Neural progenitor cell (in vitro differentiated cells): Measurements from ENCODE around the gene PDCD1LG2. TPM values are rescaled to one million over a fixed set of nuclear protein-coding genes. Genes with fewer than 3 reads are reported as not detected.

Source experiments
- DNase-seq: peaks from one replicate; pipeline ENCODE4 v3.0.0-alpha.2; 2016; ENCODE audit warnings: low spot score
- H2AFZ ChIP-seq: fragments of 200-600 bp; sonication (generic); replicated peaks from 2 replicates; pipeline ENCODE4 v1.6.1; 2016; ENCODE audit warnings: antibody characterized with exemption
- H3F3A ChIP-seq: fragments of 200-600 bp; sonication (generic); 2 replicates; pipeline ENCODE4 v1.6.1; 2016; ENCODE audit warnings: antibody characterized with exemption, low read depth
- H3K27ac ChIP-seq: fragments of 200-600 bp; sonication (generic); 2 replicates; pipeline ENCODE4 v1.5.1; 2016; ENCODE audit warnings: mild to moderate bottlenecking
- H3K27me3 ChIP-seq: fragments of 200-600 bp; sonication (generic); 2 replicates; pipeline ENCODE4 v1.6.1; 2016; ENCODE audit warnings: mild to moderate bottlenecking, moderate library complexity
- H3K36me3 ChIP-seq: fragments of 200-600 bp; sonication (generic); 2 replicates; pipeline ENCODE4 v1.5.1; 2016
- H3K4me1 ChIP-seq: fragments of 200-600 bp; sonication (generic); 2 replicates; pipeline ENCODE4 v1.6.1; 2016; ENCODE audit warnings: mixed run types
- H3K4me2 ChIP-seq: fragments of 200-600 bp; sonication (generic); 2 replicates; pipeline ENCODE4 v1.6.1; 2016
- H3K4me3 ChIP-seq: fragments of 200-600 bp; sonication (generic); 2 replicates; pipeline ENCODE4 v1.5.1; 2016
- H3K79me2 ChIP-seq: fragments of 200-600 bp; sonication (generic); 2 replicates; pipeline ENCODE4 v1.6.1; 2016; ENCODE audit warnings: low read depth
- H3K9ac ChIP-seq: fragments of 200-600 bp; sonication (generic); 2 replicates; pipeline ENCODE4 v1.6.1; 2016
- H3K9me3 ChIP-seq: fragments of 200-600 bp; sonication (generic); 2 replicates; pipeline ENCODE4 v1.5.1; 2016; ENCODE audit warnings: low read depth
- H4K20me1 ChIP-seq: fragments of 200-600 bp; sonication (generic); 2 replicates; pipeline ENCODE4 v1.6.1; 2016; ENCODE audit warnings: low read depth
- H3K27ac Mint-ChIP-seq: 3 replicates; pipeline ENCODE4 v1.8.0; 2021; ENCODE audit warnings: mixed read lengths
- H3K27me3 Mint-ChIP-seq: 2 replicates; pipeline ENCODE4 v1.8.0; 2022; ENCODE audit warnings: low read depth, mild to moderate bottlenecking, inconsistent platforms, moderate library complexity, mixed read lengths; ENCODE audit not compliant: insufficient read depth
- H3K36me3 Mint-ChIP-seq: 3 replicates; pipeline ENCODE4 v1.8.0; 2021; ENCODE audit warnings: mixed read lengths
- H3K4me1 Mint-ChIP-seq: 3 replicates; pipeline ENCODE4 v1.8.0; 2021; ENCODE audit warnings: mixed read lengths
- H3K4me3 Mint-ChIP-seq: 3 replicates; pipeline ENCODE4 v1.8.0; 2021; ENCODE audit warnings: mild to moderate bottlenecking, moderate library complexity, mixed read lengths
- H3K9me3 Mint-ChIP-seq: 3 replicates; pipeline ENCODE4 v1.8.0; 2020; ENCODE audit warnings: mixed read lengths
- CTCF ChIP-seq: fragments of 200-600 bp; sonication (generic); IDR thresholded peaks from 2 replicates; pipeline ENCODE4 v1.5.1; 2017; ENCODE audit warnings: antibody characterized with exemption, mild to moderate bottlenecking
- EZH2 ChIP-seq: fragments of 200-600 bp; sonication (generic); IDR thresholded peaks from 2 replicates; pipeline ENCODE4 v1.6.1; 2017; ENCODE audit warnings: antibody characterized with exemption, mild to moderate bottlenecking, moderate library complexity
- EZH2phosphoT487 ChIP-seq: fragments of 200-600 bp; sonication (generic); IDR thresholded peaks from 2 replicates; pipeline ENCODE4 v1.6.1; 2017; ENCODE audit warnings: antibody characterized with exemption
- total RNA-seq: library from RNA; depleted of rRNA; stranded (reverse); fragments of >200 nt; gene quantifications from 2 replicates; pipeline ENCODE4 v1.2.3, GENCODE V29; 2015; ENCODE audit warnings: low replicate concordance

PDCD1LG2 gene
- total RNA-seq, 1 donor from 2014 or later = not detected

GRCh38 chr9:5553211-5553610 is 42.9 kb downstream of the PDCD1LG2 start:
- H3K9me3 ChIP-seq = no peaks in the 10 kb centered on the region
- TF ChIP-seq CTCF = no peak
- no peak for TF ChIP-seq EZH2phosphoT487
- H3K9me3 Mint-ChIP-seq = no peaks in the 10 kb centered on the region
- no peaks in the 10 kb centered on the region for H4K20me1 ChIP-seq
- H3K79me2 ChIP-seq = no peaks in the 10 kb centered on the region
- H3K27me3 ChIP-seq = no peaks in the 10 kb centered on the region
- no peak for DNase-seq
- no peak overlapping the region for H3K27ac Mint-ChIP-seq
- no peak overlapping the region for H3K4me2 ChIP-seq
- H3K27ac ChIP-seq = no peak overlapping the region
- no peaks in the 10 kb centered on the region for H3K36me3 Mint-ChIP-seq
- H3K4me1 Mint-ChIP-seq = peaks cover 4% of the 10 kb centered on the region
- H3K4me1 ChIP-seq = peaks cover 5% of the 10 kb centered on the region
- H3K4me3 Mint-ChIP-seq = no peak overlapping the region
- H3K36me3 ChIP-seq = no peaks in the 10 kb centered on the region
- no peak overlapping the region for H3K4me3 ChIP-seq
- H3K9ac ChIP-seq = no peak overlapping the region
- H2AFZ ChIP-seq = no peak overlapping the region
- H3K27me3 Mint-ChIP-seq = no peaks in the 10 kb centered on the region
- no peaks in the 10 kb centered on the region for H3F3A ChIP-seq

GRCh38 chr9:5554254-5554653 is 43.9 kb downstream of the PDCD1LG2 start:
- Mint-ChIP-seq H3K27me3 (no peaks in the 10 kb centered on the region), H3K27ac (no peak overlapping the region), H3K36me3 (no peaks in the 10 kb centered on the region), H3K4me3 (no peak overlapping the region), H3K4me1 (peaks cover 7% of the 10 kb centered on the region), H3K9me3 (no peaks in the 10 kb centered on the region)
- H4K20me1 ChIP-seq = no peaks in the 10 kb centered on the region
- H3K79me2 ChIP-seq = no peaks in the 10 kb centered on the region
- no peaks in the 10 kb centered on the region for H3K27me3 ChIP-seq
- H2AFZ ChIP-seq = no peak overlapping the region
- no peak overlapping the region for H3K4me3 ChIP-seq
- no peak for DNase-seq
- H3F3A ChIP-seq = no peaks in the 10 kb centered on the region
- H3K4me2 ChIP-seq = no peak overlapping the region
- peaks cover 7% of the 10 kb centered on the region for H3K4me1 ChIP-seq
- TF ChIP-seq CTCF = no peak
- TF ChIP-seq EZH2 = no peak
- TF ChIP-seq EZH2phosphoT487 = no peak
- no peaks in the 10 kb centered on the region for H3K36me3 ChIP-seq
- no peak overlapping the region for H3K27ac ChIP-seq
- H3K9me3 ChIP-seq = no peaks in the 10 kb centered on the region
- no peak overlapping the region for H3K9ac ChIP-seq

GRCh38 chr9:5556101-5556705 is 45.9 kb downstream of the PDCD1LG2 start:
- no peak overlapping the region for H2AFZ ChIP-seq
- no peaks in the 10 kb centered on the region for H3K9me3 ChIP-seq
- H3K4me3 Mint-ChIP-seq = no peak overlapping the region
- H3K27me3 ChIP-seq = no peaks in the 10 kb centered on the region
- DNase-seq = no peak
- H3F3A ChIP-seq = no peaks in the 10 kb centered on the region
- no peak for TF ChIP-seq CTCF
- H3K36me3 ChIP-seq = no peaks in the 10 kb centered on the region
- no peak overlapping the region for H3K4me3 ChIP-seq
- no peaks in the 10 kb centered on the region for H3K36me3 Mint-ChIP-seq
- H3K9me3 Mint-ChIP-seq = no peaks in the 10 kb centered on the region
- no peak overlapping the region for H3K9ac ChIP-seq
- peaks cover 7% of the 10 kb centered on the region for H3K4me1 ChIP-seq
- no peaks in the 10 kb centered on the region for H4K20me1 ChIP-seq
- no peak overlapping the region for H3K27ac Mint-ChIP-seq
- H3K79me2 ChIP-seq = no peaks in the 10 kb centered on the region
- H3K4me2 ChIP-seq = no peak overlapping the region
- H3K27me3 Mint-ChIP-seq = no peaks in the 10 kb centered on the region
- peaks cover 7% of the 10 kb centered on the region for H3K4me1 Mint-ChIP-seq
- no peak overlapping the region for H3K27ac ChIP-seq
